GM12878 (cell line): ENCODE results near the gene CDON. TPM values are rescaled to one million over a fixed set of nuclear protein-coding genes. Genes with fewer than 3 reads are reported as not detected.

Source experiments
- BCL11A ChIP-seq: IDR thresholded peaks from 2 replicates; pipeline ENCODE4 v1.6.1; 2011; ENCODE audit warnings: low read depth, low read length
- CUX1 ChIP-seq: IDR thresholded peaks from 2 replicates; pipeline ENCODE4 v1.6.1; 2012; ENCODE audit warnings: improper control_type of control experiment, low read depth, low read length; ENCODE audit not compliant: insufficient replicate concordance
- MXI1 ChIP-seq: fragments of 150-350 bp; IDR thresholded peaks from 2 replicates; pipeline ENCODE4 v1.6.1; 2011; ENCODE audit warnings: low read depth, mild to moderate bottlenecking, inconsistent platforms, low read length, improper control_type of control experiment
- NR2C2 ChIP-seq: IDR thresholded peaks from 2 replicates; pipeline ENCODE4 v1.6.1; 2011; ENCODE audit warnings: borderline replicate concordance, low read depth; ENCODE audit not compliant: control insufficient read depth, insufficient read length
- POLR2AphosphoS2 ChIP-seq: IDR thresholded peaks from 2 replicates; pipeline ENCODE4 v1.6.1; 2011; ENCODE audit warnings: low read depth, mild to moderate bottlenecking, low read length, improper control_type of control experiment, moderate library complexity
- RELA ChIP-seq: fragments of 450-650 bp; IDR thresholded peaks from 2 replicates; pipeline ENCODE4 v1.8.0; 2014; ENCODE audit warnings: borderline replicate concordance; ENCODE audit not compliant: partially characterized antibody
- RUNX3 ChIP-seq: IDR thresholded peaks from 2 replicates; pipeline ENCODE4 v1.6.1; 2012; ENCODE audit warnings: low read length, inconsistent platforms
- SMAD5 ChIP-seq: IDR thresholded peaks from 2 replicates; pipeline ENCODE4 v1.6.1; 2016; ENCODE audit warnings: antibody characterized with exemption, low read depth
- SUPT20H ChIP-seq: IDR thresholded peaks from 2 replicates; pipeline ENCODE4 v1.6.1; 2011; ENCODE audit warnings: low read depth, mild to moderate bottlenecking, low read length, moderate library complexity, borderline replicate concordance; ENCODE audit not compliant: control insufficient read depth
- ZNF207 ChIP-seq: fragments of 450-650 bp; IDR thresholded peaks from 2 replicates; pipeline ENCODE4 v1.6.1; 2014; ENCODE audit warnings: antibody characterized with exemption, mild to moderate bottlenecking, borderline replicate concordance
- ZNF217 ChIP-seq: fragments of 450-650 bp; IDR thresholded peaks from 2 replicates; pipeline ENCODE4 v1.6.1; 2017; ENCODE audit warnings: antibody characterized with exemption, mild to moderate bottlenecking
- polyA plus RNA-seq, 11 experiments: library from polyadenylated mRNA; depleted of rRNA in 4 of 11; unstranded in 6 of 11; stranded (reverse) in 5 of 11; fragments of >200 nt; fragmentation: Nextera tagmentation in 4 of 11; fragmentation: Illumina TruSeq in 1 of 11; extraction: Ambion mirVana in 4 of 11; extraction: Trizol in 1 of 11; gene quantifications; 1 replicate in 1 of 11; 2 replicates in 10 of 11; pipeline versions ENCODE4 v1.2.1 to v1.2.3, GENCODE V29; 2011 to 2016; ENCODE audit warnings: inconsistent platforms in 2 of 11, missing spikeins in 2 of 11, low read depth in 1 of 11
- total RNA-seq, 4 experiments: library from RNA; depleted of rRNA in 3 of 4; stranded (reverse); fragments of >200 nt in 3 of 4; fragmentation: Illumina TruSeq in 1 of 4; extraction: Trizol in 1 of 4; gene quantifications; 2 replicates each; pipeline versions ENCODE4 v1.2.1 to v1.2.3, GENCODE V29; 2013 to 2021
- TF ChIP-seq, protein P1 (sequence below): IDR thresholded peaks from 2 replicates; pipeline ENCODE4 v1.6.1; 2011; ENCODE audit warnings: borderline replicate concordance, low read depth, mild to moderate bottlenecking, moderate library complexity, mixed read lengths, low read length; ENCODE audit not compliant: insufficient read depth; ENCODE audit errors: extremely low read length

CDON gene
- total and polyA plus RNA-seq, 10 of the 15 experiments (the other 5 are each of a cell fraction or from before 2014, with no cell fraction given), result 0.07 to 4.2 (median 0.36) TPM

- no peak for TF ChIP-seq SUPT20H
- no peak for TF ChIP-seq NR2C2
- no peak for TF ChIP-seq CUX1
- TF ChIP-seq, protein P1, sequence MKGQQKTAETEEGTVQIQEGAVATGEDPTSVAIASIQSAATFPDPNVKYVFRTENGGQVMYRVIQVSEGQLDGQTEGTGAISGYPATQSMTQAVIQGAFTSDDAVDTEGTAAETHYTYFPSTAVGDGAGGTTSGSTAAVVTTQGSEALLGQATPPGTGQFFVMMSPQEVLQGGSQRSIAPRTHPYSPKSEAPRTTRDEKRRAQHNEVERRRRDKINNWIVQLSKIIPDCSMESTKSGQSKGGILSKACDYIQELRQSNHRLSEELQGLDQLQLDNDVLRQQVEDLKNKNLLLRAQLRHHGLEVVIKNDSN, result no peak
- peak; percentile 95 for TF ChIP-seq RELA
- peak; percentile 21; the same call in 1 of the 2 replicates for TF ChIP-seq RUNX3
- TF ChIP-seq BCL11A, result no peak
- no peak for TF ChIP-seq POLR2AphosphoS2
- TF ChIP-seq ZNF217, result no peak
- no peak for TF ChIP-seq SMAD5
- peak; percentile 29; the same call in 1 of the 2 replicates for TF ChIP-seq MXI1
- peak; percentile 99 for TF ChIP-seq ZNF207
Observed at GRCh38 chr11:126062679-126063506, at the start of gene CDON (continued).
